Measurements from ENCODE around the gene WDFY1.
A peak's percentile ranks its signal among the peaks of the same experiment; 100 is the strongest.

- TF ChIP-seq CTCF (conservative IDR thresholded peaks at IDR 0.05) (no peak), ZFX (IDR thresholded peaks at IDR 0.05) (peak; percentile 87)
Measured at GRCh38 chr2:223944703-223945531, at the start of gene WDFY1.

All from C4-2B (cell line).